CMK (cell line): Measurements from ENCODE around the gene LMO7.

Experiments
- DNase-seq: peaks from one replicate; pipeline ENCODE4 v3.0.0-alpha.2; 2010; ENCODE audit warnings: low read depth

The LMO7 gene

DNA sequence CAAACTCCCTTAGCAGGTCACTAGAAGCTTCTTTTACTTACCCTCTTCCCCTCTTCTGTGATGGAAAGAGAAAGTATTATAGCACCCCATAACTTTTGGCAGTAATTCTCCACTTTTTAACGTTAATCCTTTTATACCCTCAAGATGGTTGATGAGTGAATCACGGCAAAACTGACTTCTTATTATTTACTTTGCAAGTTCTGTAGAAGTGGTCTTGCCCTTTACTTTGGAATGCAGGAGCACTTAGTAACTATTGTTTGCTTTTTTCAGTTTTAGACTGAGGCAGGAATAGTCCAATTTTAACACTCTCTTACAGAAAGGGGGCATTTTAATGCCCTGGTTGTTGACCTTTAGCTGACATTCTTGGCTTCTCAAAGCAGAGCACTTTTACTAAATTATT lies 260.1 kb downstream of the LMO7 start:
- no peak for DNase-seq

- DNase-seq: no peak
Observed at GRCh38 chr13:75897386-75897785, 261.3 kb downstream of the LMO7 start.

- no peak for DNase-seq
Observed at GRCh38 chr13:75901501-75901900, 265.4 kb downstream of the LMO7 start.

GRCh38 chr13:75902166-75903104 lies 266.3 kb downstream of the LMO7 start:
- no peak for DNase-seq

GRCh38 chr13:75904012-75904411 lies 267.9 kb downstream of the LMO7 start:
- no peak for DNase-seq

- DNase-seq: no peak
Observed at GRCh38 chr13:75906315-75906714, 270.2 kb downstream of the LMO7 start.

- DNase-seq: no peak
Observed at GRCh38 chr13:75907044-75907443, 270.9 kb downstream of the LMO7 start.

GRCh38 chr13:75908141-75908540 lies 272.0 kb downstream of the LMO7 start:
- no peak for DNase-seq
